Measurements from ENCODE around the gene B3GLCT.

The B3GLCT gene

GRCh38 chr13:31264151-31264550 lies 64.4 kb downstream of the B3GLCT start:
- no peak for TF ChIP-seq CTCF (IDR thresholded peaks at IDR 0.05; ENCODE audit: insufficient read depth, low read depth, low read length, missing control alignments)
- H3K4me3 ChIP-seq (ENCODE audit: low read length): no peak overlapping the region
- DNase-seq (ENCODE audit: low read depth): no peak

- DNase-seq (ENCODE audit: low read depth): peak; percentile 79
- no peak for TF ChIP-seq CTCF (IDR thresholded peaks at IDR 0.05; ENCODE audit: insufficient read depth, low read depth, low read length, missing control alignments)
- H3K4me3 ChIP-seq (ENCODE audit: low read length): no peak overlapping the region
These were observed 67.5 kb downstream of the B3GLCT start for GRCh38 chr13:31267126-31267784.

GRCh38 chr13:31274390-31274789 lies 74.6 kb downstream of the B3GLCT start:
- no peak for DNase-seq (ENCODE audit: low read depth)
- TF ChIP-seq CTCF (IDR thresholded peaks at IDR 0.05; ENCODE audit: insufficient read depth, low read depth, low read length, missing control alignments): no peak
- H3K4me3 ChIP-seq (ENCODE audit: low read length): no peak overlapping the region

- no peak overlapping the region for H3K4me3 ChIP-seq (ENCODE audit: low read length)
- DNase-seq (ENCODE audit: low read depth): no peak
- TF ChIP-seq CTCF (IDR thresholded peaks at IDR 0.05; ENCODE audit: insufficient read depth, low read depth, low read length, missing control alignments): no peak
These were observed 76.6 kb downstream of the B3GLCT start for GRCh38 chr13:31276421-31276820.

GRCh38 chr13:31278869-31279268 lies 79.1 kb downstream of the B3GLCT start:
- DNase-seq (ENCODE audit: low read depth): no peak
- no peak for TF ChIP-seq CTCF (IDR thresholded peaks at IDR 0.05; ENCODE audit: insufficient read depth, low read depth, low read length, missing control alignments)
- no peak overlapping the region for H3K4me3 ChIP-seq (ENCODE audit: low read length)

GRCh38 chr13:31282741-31283455 lies 83.1 kb downstream of the B3GLCT start:
- no peak overlapping the region for H3K4me3 ChIP-seq (ENCODE audit: low read length)
- TF ChIP-seq CTCF (IDR thresholded peaks at IDR 0.05; ENCODE audit: insufficient read depth, low read depth, low read length, missing control alignments): no peak
- DNase-seq (ENCODE audit: low read depth): peak; percentile 20

Data from epithelial cell of esophagus (primary cell).